PC-9 (cell line): ENCODE measurements around the gene SMG6. TPM values are rescaled to one million over a fixed set of nuclear protein-coding genes. Genes with fewer than 3 reads are reported as not detected.
"Not testable (repeated sequence)": the region's sequence is repeated elsewhere in the genome, so short reads cannot be mapped to it uniquely, and the experiment has no call there.

Experiments used
- BruUV-seq: library from RNA; stranded (reverse); fragments of 400-500 nt; replicated peaks from 2 replicates; lab custom pipeline; 2021; lab: Mats Ljungman, UMichigan
- CTCF ChIA-PET: fragments of 300-600 bp; sonication (Branson Sonifier 250); formaldehyde crosslinking; loops from one replicate; lab custom pipeline; 2022; ENCODE audit warnings: antibody characterized with exemption; lab: Charles Lee
- POLR2A ChIA-PET: fragments of 300-600 bp; sonication (Branson Sonifier 250); formaldehyde crosslinking; loops from one replicate; lab custom pipeline; 2022; ENCODE audit warnings: antibody characterized with exemption; ENCODE audit not compliant: unreplicated experiment; lab: Charles Lee
- DNase-seq, 2 experiments: peaks; one replicate each; pipeline versions ENCODE4 v3.0.0 to v3.0.0-alpha.2; 2015 to 2022; ENCODE audit warnings: mixed read lengths in 1 of 2
- H2AFZ ChIP-seq: fragments of 200-600 bp; sonication (generic); 2 replicates; pipeline ENCODE4 v1.8.1; 2017; ENCODE audit warnings: antibody characterized with exemption
- H3F3A ChIP-seq: fragments of 200-600 bp; sonication (generic); 2 replicates; pipeline ENCODE4 v1.8.1; 2017; ENCODE audit warnings: antibody characterized with exemption, mild to moderate bottlenecking, low read depth; ENCODE audit not compliant: insufficient read depth
- H3K27ac ChIP-seq: fragments of 200-600 bp; sonication (generic); 2 replicates; pipeline ENCODE4 v1.6.1; 2016; ENCODE audit warnings: mixed run types
- H3K27me3 ChIP-seq: fragments of 200-600 bp; sonication (generic); 2 replicates; pipeline ENCODE4 v1.6.1; 2016; ENCODE audit warnings: low read depth, mixed run types; ENCODE audit not compliant: insufficient read depth
- H3K36me3 ChIP-seq: fragments of 200-600 bp; sonication (generic); 2 replicates; pipeline ENCODE4 v1.6.1; 2016; ENCODE audit warnings: low read depth, mixed run types
- H3K4me1 ChIP-seq: fragments of 200-600 bp; sonication (generic); replicated peaks from 2 replicates; pipeline ENCODE4 v1.6.1; 2016; ENCODE audit warnings: mixed run types; ENCODE audit not compliant: insufficient read depth
- H3K4me2 ChIP-seq: fragments of 200-600 bp; sonication (generic); 2 replicates; pipeline ENCODE4 v1.6.1; 2017; ENCODE audit warnings: mixed run types
- H3K4me3 ChIP-seq: fragments of 200-600 bp; sonication (generic); 2 replicates; pipeline ENCODE4 v1.6.1; 2016; ENCODE audit warnings: mixed run types
- H3K79me2 ChIP-seq: fragments of 200-600 bp; sonication (generic); 2 replicates; pipeline ENCODE4 v1.6.1; 2017; ENCODE audit warnings: low read depth, mixed run types
- H3K9me2 ChIP-seq: fragments of 200-600 bp; sonication (generic); 2 replicates; pipeline ENCODE4 v1.8.1; 2017; ENCODE audit warnings: mild to moderate bottlenecking; ENCODE audit not compliant: insufficient read depth
- H3K9me3 ChIP-seq: fragments of 200-600 bp; sonication (generic); 2 replicates; pipeline ENCODE4 v1.8.1; 2016; ENCODE audit warnings: low read depth; ENCODE audit not compliant: insufficient read depth
- H4K20me1 ChIP-seq: fragments of 200-600 bp; sonication (generic); 2 replicates; pipeline ENCODE4 v1.8.1; 2017; ENCODE audit not compliant: insufficient read depth
- CTCF ChIP-seq: fragments of 200-600 bp; sonication (generic); conservative IDR thresholded peaks from 2 replicates; pipeline ENCODE4 v1.6.1; 2017; ENCODE audit warnings: mixed run types, antibody characterized with exemption, mild to moderate bottlenecking, moderate library complexity
- EZH2 ChIP-seq: fragments of 200-600 bp; sonication (generic); IDR thresholded peaks from 2 replicates; pipeline ENCODE4 v1.8.0; 2017; ENCODE audit warnings: antibody characterized with exemption, low read depth
- intact Hi-C: fragments of 100-400 bp; cut with micrococcal nuclease; formaldehyde crosslinking; loops from one replicate; pipeline ENCODE4 v1.10.0; 2022; ENCODE audit not compliant: unreplicated experiment
- total RNA-seq: library from RNA; stranded (reverse); gene quantifications from 2 replicates; pipeline ENCODE4 v1.2.3, GENCODE V29; 2021

Gene SMG6
- total RNA-seq, 1 experiment from 2014 or later = 43.1 TPM

- Histone ChIP-seq H3K79me2 (0 out of 2 replicates have a peak, but pooled peaks cover 3% of the 10 kb centered on the region), H3K9me2 (no peaks in the 10 kb centered on the region), H3K9me3 (no peaks in the 10 kb centered on the region), H3K4me1 (no peaks in the 10 kb centered on the region; the same call in 1 of the 2 replicates), H3F3A (peaks cover 16% of the 10 kb centered on the region; the same call in 1 of the 2 replicates), H3K36me3 (no peaks in the 10 kb centered on the region; the same call in 1 of the 2 replicates), H2AFZ (no peak overlapping the region), H3K4me3 (no peak overlapping the region), H4K20me1 (0 out of 2 replicates have a peak, but pooled peaks cover 5% of the 10 kb centered on the region), H3K4me2 (no peak overlapping the region), H3K27ac (no peak overlapping the region), H3K27me3 (no peaks in the 10 kb centered on the region)
- DNase-seq = no peak
- BruUV-seq = no TSS peak
- intact Hi-C loops = no loop called here
- TF ChIP-seq EZH2 (no peak), CTCF (no peak)
- ChIA-PET CTCF (interaction anchor here (0.6 kb wide), 2 partner anchors 120 to 1657 kb away, joined by 6 to 9 read pairs; no protein-coding TSS in a partner anchor), POLR2A (no interaction called here)
Measured at GRCh38 chr17:2263183-2264066, 40.2 kb downstream of the SMG6 start.

- H3K79me2 ChIP-seq = 0 out of 2 replicates have a peak, but pooled peaks cover 3% of the 10 kb centered on the region
- no peaks in the 10 kb centered on the region; the same call in 1 of the 2 replicates for H3K4me1 ChIP-seq
- H4K20me1 ChIP-seq = peaks cover 5% of the 10 kb centered on the region; the same call in 1 of the 2 replicates
- no peaks in the 10 kb centered on the region for H3K27me3 ChIP-seq
- no peaks in the 10 kb centered on the region for H3K9me3 ChIP-seq
- H3K27ac ChIP-seq = peak overlapping the region; percentile 18
- H3K4me2 ChIP-seq = no peak overlapping the region
- no TSS peak for BruUV-seq
- no peaks in the 10 kb centered on the region for H3K9me2 ChIP-seq
- ChIA-PET CTCF (interaction anchor here (0.6 kb wide), 1 partner anchor 400 kb away, joined by 7 read pairs; no protein-coding TSS in a partner anchor), POLR2A (interaction anchor here (0.6 kb wide), 1 partner anchor 26 kb away, joined by 5 read pairs; no protein-coding TSS in a partner anchor)
- no peaks in the 10 kb centered on the region; the same call in 1 of the 2 replicates for H3K36me3 ChIP-seq
- peaks cover 16% of the 10 kb centered on the region; the same call in 1 of the 2 replicates for H3F3A ChIP-seq
- H3K4me3 ChIP-seq = no peak overlapping the region
- no peak overlapping the region for H2AFZ ChIP-seq
- no peak for DNase-seq
- intact Hi-C loops = no loop called here
- TF ChIP-seq CTCF = no peak
- no peak for TF ChIP-seq EZH2
Measured at GRCh38 chr17:2262135-2262587, 41.4 kb downstream of the SMG6 start.

- Histone ChIP-seq H3F3A (peaks cover 16% of the 10 kb centered on the region; the same call in 1 of the 2 replicates), H3K9me3 (no peaks in the 10 kb centered on the region), H2AFZ (no peak overlapping the region), H3K4me2 (no peak overlapping the region), H3K4me3 (no peak overlapping the region), H3K27ac (no peak overlapping the region), H3K9me2 (no peaks in the 10 kb centered on the region), H3K79me2 (0 out of 2 replicates have a peak, but pooled peaks cover 3% of the 10 kb centered on the region), H4K20me1 (peaks cover 5% of the 10 kb centered on the region; the same call in 1 of the 2 replicates), H3K4me1 (no peaks in the 10 kb centered on the region; the same call in 1 of the 2 replicates), H3K27me3 (no peaks in the 10 kb centered on the region), H3K36me3 (no peaks in the 10 kb centered on the region; the same call in 1 of the 2 replicates)
- ChIA-PET POLR2A (no interaction called here), CTCF (no interaction called here)
- TF ChIP-seq EZH2 = no peak
- no peak for TF ChIP-seq CTCF
- no TSS peak for BruUV-seq
- DNase-seq = no peak
- intact Hi-C loops = no loop called here
Measured at GRCh38 chr17:2259769-2260536, 43.6 kb downstream of the SMG6 start.

- not testable (repeated sequence) for BruUV-seq
Measured at GRCh38 chr17:2258830-2259229, 44.8 kb downstream of the SMG6 start.

More at GRCh38 chr17:2258830-2259229, 44.8 kb downstream of the SMG6 start:
- H3K9me2 ChIP-seq, H3K79me2 ChIP-seq, H3K9me3 ChIP-seq, intact Hi-C loops, H3K27me3 ChIP-seq, H4K20me1 ChIP-seq, DNase-seq, H3K4me3 ChIP-seq, H3K27ac ChIP-seq, H3K36me3 ChIP-seq, H3K4me1 ChIP-seq, H3K4me2 ChIP-seq, H2AFZ ChIP-seq: not testable (repeated sequence)
- ChIA-PET CTCF (interaction anchor here (1.2 kb wide), 1 partner anchor 176 kb away, joined by 4 read pairs; no protein-coding TSS in a partner anchor), POLR2A (interaction anchor here (0.6 kb wide), 1 partner anchor 10 kb away, joined by 3 read pairs; no protein-coding TSS in a partner anchor)
- peaks cover 16% of the 10 kb centered on the region; the same call in 1 of the 2 replicates for H3F3A ChIP-seq
